Thymus (tissue), 11 donors: Measurements from ENCODE around the gene RIT2. TPM values are rescaled to one million over a fixed set of nuclear protein-coding genes. Genes with fewer than 3 reads are reported as not detected.

ENCODE experiments used
- DNase-seq, 9 donors: peaks; one replicate each; pipeline ENCODE4 v3.0.0-alpha.2; 2013; ENCODE audit warnings: low spot score in 9 of 9, low read depth in 6 of 9, missing footprints in 1 of 9
- H3K27ac ChIP-seq, 2 donors: one replicate each; pipeline ENCODE4 v1.5.1; 2013; ENCODE audit warnings: control low read depth in 1 of 2, low read depth in 1 of 2, low read length in 1 of 2, mild to moderate bottlenecking in 1 of 2, moderate library complexity in 1 of 2
- H3K27me3 ChIP-seq, 2 donors: one replicate each; pipeline ENCODE4 v1.5.1; 2013; ENCODE audit warnings: low read length in 1 of 2; ENCODE audit not compliant: control insufficient read depth in 2 of 2, insufficient read depth in 1 of 2
- H3K36me3 ChIP-seq, 2 donors: one replicate each; pipeline ENCODE4 v1.5.1; 2013; ENCODE audit warnings: low read length in 1 of 2, mild to moderate bottlenecking in 1 of 2, moderate library complexity in 1 of 2; ENCODE audit not compliant: control insufficient read depth in 2 of 2, insufficient read depth in 2 of 2
- H3K4me1 ChIP-seq, 2 donors: one replicate each; pipeline ENCODE4 v1.5.1; 2013; ENCODE audit warnings: low read length in 2 of 2; ENCODE audit not compliant: control insufficient read depth in 2 of 2, insufficient read depth in 2 of 2
- H3K4me3 ChIP-seq, 2 donors: one replicate each; pipeline ENCODE4 v1.5.1; 2013; ENCODE audit warnings: low read length in 2 of 2, control low read depth in 1 of 2, mild to moderate bottlenecking in 1 of 2
- H3K9me3 ChIP-seq, 2 donors: one replicate each; pipeline ENCODE4 v1.5.1; 2013; ENCODE audit warnings: low read length in 1 of 2, mild to moderate bottlenecking in 1 of 2; ENCODE audit not compliant: control insufficient read depth in 2 of 2, insufficient read depth in 1 of 2
- WGBS: extraction: QIAGEN DNeasy Blood & Tissue Kit; methylation state at CpG from one replicate; pipeline ENCODE4 v1.1.7; 2013; 5-methylcytosine and 5-hydroxymethylcytosine counted together
- polyA plus RNA-seq: library from polyadenylated mRNA; stranded (reverse); fragments of 200-250 nt; gene quantifications from one replicate; pipeline ENCODE4 v1.2.3, GENCODE V29; 2013
- total RNA-seq: library from RNA; stranded (reverse); fragments of 120-200 nt; gene quantifications from one replicate; pipeline ENCODE4 v1.2.4, GENCODE V29; 2013
- donor health status: healthy.

Gene RIT2
- total and polyA plus RNA-seq, 2 donors = 0.16 TPM; not detected in 1

- H3K27ac ChIP-seq = no peak overlapping the region
- no peaks in the 10 kb centered on the region for H3K9me3 ChIP-seq
- H3K4me1 ChIP-seq = no peaks in the 10 kb centered on the region
- no peaks in the 10 kb centered on the region for H3K27me3 ChIP-seq
- no peak overlapping the region for H3K4me3 ChIP-seq
- DNase-seq = no peak
- 93% methylated on average over 2 of the region's 2 CpGs for WGBS
- H3K36me3 ChIP-seq = no peaks in the 10 kb centered on the region
Measured at GRCh38 chr18:43040281-43040680, 75.2 kb downstream of the RIT2 start.

GRCh38 chr18:43034683-43035500 lies 80.6 kb downstream of the RIT2 start:
- no peak overlapping the region for H3K4me3 ChIP-seq
- no peak overlapping the region for H3K27ac ChIP-seq
- DNase-seq = no peak
- no peaks in the 10 kb centered on the region for H3K36me3 ChIP-seq
- H3K27me3 ChIP-seq = no peaks in the 10 kb centered on the region
- H3K9me3 ChIP-seq = no peaks in the 10 kb centered on the region
- 53% methylated on average over 2 of the region's 2 CpGs for WGBS
- H3K4me1 ChIP-seq = no peaks in the 10 kb centered on the region

- H3K27me3 ChIP-seq = no peaks in the 10 kb centered on the region
- H3K4me1 ChIP-seq = no peaks in the 10 kb centered on the region
- no peaks in the 10 kb centered on the region for H3K36me3 ChIP-seq
- H3K4me3 ChIP-seq = no peak overlapping the region
- WGBS = 95% methylated on average over 1 of the region's 1 CpG
- no peak overlapping the region for H3K27ac ChIP-seq
- no peak for DNase-seq
- no peaks in the 10 kb centered on the region for H3K9me3 ChIP-seq
Measured at GRCh38 chr18:43031169-43031568, 84.3 kb downstream of the RIT2 start.

GRCh38 chr18:43029414-43029813 lies 86.1 kb downstream of the RIT2 start:
- no peaks in the 10 kb centered on the region for H3K9me3 ChIP-seq
- H3K27me3 ChIP-seq = no peaks in the 10 kb centered on the region
- H3K27ac ChIP-seq = no peak overlapping the region
- no peak overlapping the region for H3K4me3 ChIP-seq
- H3K36me3 ChIP-seq = no peaks in the 10 kb centered on the region
- DNase-seq = no peak
- H3K4me1 ChIP-seq = no peaks in the 10 kb centered on the region

GRCh38 chr18:43022874-43023273 lies 92.6 kb downstream of the RIT2 start:
- no peak for DNase-seq
- H3K4me1 ChIP-seq = no peaks in the 10 kb centered on the region
- no peaks in the 10 kb centered on the region for H3K9me3 ChIP-seq
- 71% methylated on average over 3 of the region's 3 CpGs for WGBS
- no peaks in the 10 kb centered on the region for H3K27me3 ChIP-seq
- H3K4me3 ChIP-seq = no peak overlapping the region
- no peak overlapping the region for H3K27ac ChIP-seq
- no peaks in the 10 kb centered on the region for H3K36me3 ChIP-seq

GRCh38 chr18:43017622-43018021 lies 97.9 kb downstream of the RIT2 start:
- no peaks in the 10 kb centered on the region for H3K36me3 ChIP-seq
- no peak overlapping the region for H3K4me3 ChIP-seq
- 75% methylated on average over 1 of the region's 1 CpG for WGBS

GRCh38 chr18:43013486-43013885 lies 102.0 kb downstream of the RIT2 start:
- no peaks in the 10 kb centered on the region for H3K9me3 ChIP-seq

More at GRCh38 chr18:43017622-43018021, 97.9 kb downstream of the RIT2 start:
- Histone ChIP-seq H3K9me3 (no peaks in the 10 kb centered on the region), H3K4me1 (no peaks in the 10 kb centered on the region), H3K27ac (no peak overlapping the region), H3K27me3 (no peaks in the 10 kb centered on the region)
- DNase-seq = no peak

GRCh38 chr18:43012951-43013350 lies 102.5 kb downstream of the RIT2 start:
- 78% methylated on average over 2 of the region's 2 CpGs for WGBS
- DNase-seq = no peak
- no peaks in the 10 kb centered on the region for H3K9me3 ChIP-seq

More at GRCh38 chr18:43013486-43013885, 102.0 kb downstream of the RIT2 start:
- H3K27ac ChIP-seq = no peak overlapping the region
- no peak overlapping the region for H3K4me3 ChIP-seq
- H3K4me1 ChIP-seq = no peaks in the 10 kb centered on the region
- H3K36me3 ChIP-seq = no peaks in the 10 kb centered on the region
- no peak for DNase-seq
- H3K27me3 ChIP-seq = no peaks in the 10 kb centered on the region
- 91% methylated on average over 3 of the region's 3 CpGs for WGBS

GRCh38 chr18:43010611-43011010 lies 104.9 kb downstream of the RIT2 start:
- no peak for DNase-seq
- H3K27me3 ChIP-seq = no peaks in the 10 kb centered on the region
- H3K36me3 ChIP-seq = no peaks in the 10 kb centered on the region
- H3K27ac ChIP-seq = no peak overlapping the region
- no peaks in the 10 kb centered on the region for H3K9me3 ChIP-seq
- no peak overlapping the region for H3K4me3 ChIP-seq
- no peaks in the 10 kb centered on the region for H3K4me1 ChIP-seq
- WGBS = 75% methylated on average over 1 of the region's 1 CpG

More at GRCh38 chr18:43012951-43013350, 102.5 kb downstream of the RIT2 start:
- no peak overlapping the region for H3K4me3 ChIP-seq
- H3K4me1 ChIP-seq = no peaks in the 10 kb centered on the region
- H3K36me3 ChIP-seq = no peaks in the 10 kb centered on the region
- no peaks in the 10 kb centered on the region for H3K27me3 ChIP-seq
- H3K27ac ChIP-seq = no peak overlapping the region
